Measurements from ENCODE around the gene JUN.

JUN gene

DNA sequence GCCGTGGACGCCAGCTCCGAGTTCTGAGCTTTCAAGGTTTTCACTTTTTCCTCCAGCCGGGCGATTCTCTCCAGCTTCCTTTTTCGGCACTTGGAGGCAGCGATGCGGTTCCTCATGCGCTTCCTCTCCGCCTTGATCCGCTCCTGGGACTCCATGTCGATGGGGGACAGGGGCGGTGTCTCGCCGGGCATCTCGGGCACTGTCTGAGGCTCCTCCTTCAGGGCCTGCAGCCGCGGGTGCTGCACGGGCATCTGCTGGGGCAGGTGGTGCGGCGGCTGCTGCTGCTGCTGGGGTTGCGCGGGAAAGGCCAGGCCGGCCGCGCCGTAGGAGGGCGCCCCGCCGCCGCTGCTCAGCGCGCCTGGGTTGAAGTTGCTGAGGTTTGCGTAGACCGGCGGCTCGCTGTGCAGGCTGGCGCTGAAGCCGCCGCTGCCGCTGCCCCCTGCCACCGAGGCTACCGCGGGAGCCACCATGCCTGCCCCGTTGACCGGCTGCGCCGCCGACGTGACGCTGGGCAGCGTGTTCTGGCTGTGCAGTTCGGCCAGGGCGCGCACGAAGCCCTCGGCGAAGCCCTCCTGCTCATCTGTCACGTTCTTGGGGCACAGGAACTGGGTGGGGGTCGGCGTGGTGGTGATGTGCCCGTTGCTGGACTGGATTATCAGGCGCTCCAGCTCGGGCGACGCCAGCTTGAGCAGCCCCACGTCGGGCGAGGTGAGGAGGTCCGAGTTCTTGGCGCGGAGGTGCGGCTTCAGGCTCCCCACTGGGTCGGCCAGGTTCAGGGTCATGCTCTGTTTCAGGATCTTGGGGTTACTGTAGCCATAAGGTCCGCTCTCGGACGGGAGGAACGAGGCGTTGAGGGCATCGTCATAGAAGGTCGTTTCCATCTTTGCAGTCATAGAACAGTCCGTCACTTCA lies 1.4 kb downstream of the JUN start:
- no peak for DNase-seq

GRCh38 chr1:58781541-58782177 lies 2.2 kb downstream of the JUN start:
- DNase-seq: no peak

DNA sequence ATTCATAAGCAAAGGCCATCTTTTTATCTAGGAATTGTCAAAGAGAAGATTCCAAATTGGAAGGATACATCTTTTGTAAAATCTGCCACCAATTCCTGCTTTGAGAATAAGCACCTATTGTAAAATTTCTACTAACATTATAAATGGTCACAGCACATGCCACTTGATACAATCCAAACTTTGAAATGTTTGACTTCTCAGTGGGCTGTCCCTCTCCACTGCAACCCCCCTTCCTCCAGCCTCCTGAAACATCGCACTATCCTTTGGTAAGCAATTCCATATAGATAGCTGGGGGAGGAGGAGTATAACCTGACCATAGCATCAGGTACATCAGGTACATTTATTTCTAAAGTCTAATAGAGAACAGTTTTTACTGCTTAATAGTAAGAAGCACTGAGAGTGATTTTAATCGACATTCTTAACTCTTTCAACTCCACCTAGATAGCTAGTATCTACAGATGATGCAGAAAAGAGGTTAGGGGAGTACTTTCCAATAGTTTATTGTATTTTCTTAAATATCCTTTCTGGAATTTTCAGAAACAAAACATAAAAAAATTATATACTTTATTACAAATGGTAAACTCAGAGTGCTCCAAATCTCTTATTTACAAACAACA lies 2.9 kb downstream of the JUN start:
- DNase-seq: no peak

GRCh38 chr1:58780411-58780810 lies 3.4 kb downstream of the JUN start:
- DNase-seq: no peak

DNA sequence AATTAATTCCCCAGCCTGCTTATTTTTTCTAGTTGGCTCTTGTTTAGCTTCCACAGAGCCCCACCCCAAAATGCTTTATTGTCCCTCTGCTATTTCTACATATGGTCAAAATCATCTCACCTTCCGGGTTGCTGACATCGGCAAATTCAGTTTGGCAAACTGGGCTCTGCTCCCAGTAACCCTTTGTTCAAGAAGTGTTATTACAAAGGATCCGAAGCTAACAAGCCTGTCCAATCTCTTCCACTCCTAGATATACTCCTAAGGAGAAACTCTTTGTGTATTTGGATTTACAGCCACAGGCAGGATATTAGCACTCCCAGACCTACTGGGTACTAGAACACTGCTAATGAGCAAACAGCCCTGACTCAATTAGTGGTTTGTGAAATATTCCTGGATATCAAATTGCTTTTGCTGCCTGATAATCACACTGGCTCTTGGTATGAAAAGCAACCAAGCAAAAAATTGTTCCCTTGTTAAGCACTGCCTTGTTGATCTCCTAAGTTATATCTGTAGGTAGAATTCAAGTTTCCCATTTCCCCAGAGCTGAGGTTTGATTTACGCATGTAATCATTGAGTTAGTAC lies 4.0 kb downstream of the JUN start:
- peak in 1 of 2 experiments; percentile 6 for DNase-seq

- DNase-seq: no peak
Observed at GRCh38 chr1:58779059-58779754, 4.6 kb downstream of the JUN start.

DNA sequence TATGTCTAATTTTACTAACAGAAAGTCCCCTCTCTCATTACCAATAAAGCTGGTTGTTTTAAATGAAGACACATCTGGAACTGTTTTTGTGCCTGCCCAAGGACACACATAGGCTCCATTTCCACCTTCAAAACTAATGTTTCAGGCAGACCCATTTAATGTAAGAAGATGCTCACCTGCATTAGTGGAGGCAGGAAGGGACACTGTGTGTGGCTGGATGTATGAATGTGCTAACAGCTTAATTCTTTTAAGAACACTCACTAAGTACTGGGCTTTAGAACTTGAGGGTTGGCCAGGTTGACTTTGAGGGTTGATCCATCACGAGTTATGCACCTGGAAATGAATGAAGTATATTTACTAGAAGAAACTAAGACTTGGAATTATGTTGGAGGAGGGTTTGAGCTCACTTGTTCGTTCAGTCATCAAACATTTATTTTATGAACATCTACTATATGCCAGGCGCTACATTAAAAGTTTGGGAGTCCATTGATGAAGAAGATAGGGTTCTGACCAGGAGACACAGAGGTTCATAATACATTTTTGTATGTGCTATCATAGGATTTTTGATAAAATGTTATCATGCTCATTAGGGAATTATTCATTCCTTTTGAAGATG lies 5.4 kb downstream of the JUN start:
- no peak for DNase-seq

- no peak for DNase-seq
Observed at GRCh38 chr1:58774027-58774426, 9.8 kb downstream of the JUN start.

DNA sequence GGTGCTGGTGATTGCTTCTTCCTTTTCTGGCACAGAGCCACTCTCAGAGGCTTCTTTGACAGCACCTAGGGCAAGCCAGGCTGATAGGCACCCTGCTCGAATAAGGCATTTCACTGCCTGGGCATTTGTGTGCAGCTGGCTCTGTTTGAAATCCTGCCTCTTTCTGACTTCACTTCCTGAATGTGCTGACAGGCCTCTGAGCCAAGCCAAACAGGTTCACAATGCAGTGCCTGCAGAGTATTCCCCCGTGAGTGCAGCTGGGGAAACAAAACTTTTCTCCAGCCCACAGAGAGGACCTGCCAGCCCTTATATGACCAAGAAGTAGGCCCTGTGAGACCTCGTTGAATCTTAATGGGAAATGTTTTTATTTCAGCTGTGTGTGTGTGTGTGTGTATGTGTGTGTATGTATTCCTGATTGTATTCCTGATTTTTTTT lies 10.4 kb downstream of the JUN start:
- no peak for DNase-seq

DNA sequence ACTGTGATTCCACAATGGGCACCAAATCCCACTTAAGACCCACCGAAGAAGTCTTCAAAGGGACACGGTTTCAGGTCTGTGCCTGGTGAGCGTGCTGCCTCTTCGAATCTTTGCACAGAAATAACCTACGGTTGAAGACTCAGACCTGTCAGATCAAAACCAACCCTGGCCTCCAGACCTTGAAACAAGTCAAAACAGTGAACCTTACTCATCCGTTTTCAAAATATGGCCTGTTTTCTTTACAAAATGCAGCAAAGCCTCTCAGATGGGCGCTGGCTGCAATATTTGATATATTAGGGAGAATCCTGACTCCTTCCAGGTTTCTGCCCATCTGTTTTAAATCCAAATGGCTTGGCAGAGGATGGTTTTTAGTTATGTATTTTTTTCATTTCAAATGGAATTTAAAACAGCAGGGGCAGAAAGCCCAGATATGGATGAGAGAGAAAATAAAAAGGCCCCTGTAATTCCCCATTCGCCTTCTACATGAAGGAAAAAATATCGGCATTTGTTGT lies 14.0 kb downstream of the JUN start:
- no peak for DNase-seq

DNA sequence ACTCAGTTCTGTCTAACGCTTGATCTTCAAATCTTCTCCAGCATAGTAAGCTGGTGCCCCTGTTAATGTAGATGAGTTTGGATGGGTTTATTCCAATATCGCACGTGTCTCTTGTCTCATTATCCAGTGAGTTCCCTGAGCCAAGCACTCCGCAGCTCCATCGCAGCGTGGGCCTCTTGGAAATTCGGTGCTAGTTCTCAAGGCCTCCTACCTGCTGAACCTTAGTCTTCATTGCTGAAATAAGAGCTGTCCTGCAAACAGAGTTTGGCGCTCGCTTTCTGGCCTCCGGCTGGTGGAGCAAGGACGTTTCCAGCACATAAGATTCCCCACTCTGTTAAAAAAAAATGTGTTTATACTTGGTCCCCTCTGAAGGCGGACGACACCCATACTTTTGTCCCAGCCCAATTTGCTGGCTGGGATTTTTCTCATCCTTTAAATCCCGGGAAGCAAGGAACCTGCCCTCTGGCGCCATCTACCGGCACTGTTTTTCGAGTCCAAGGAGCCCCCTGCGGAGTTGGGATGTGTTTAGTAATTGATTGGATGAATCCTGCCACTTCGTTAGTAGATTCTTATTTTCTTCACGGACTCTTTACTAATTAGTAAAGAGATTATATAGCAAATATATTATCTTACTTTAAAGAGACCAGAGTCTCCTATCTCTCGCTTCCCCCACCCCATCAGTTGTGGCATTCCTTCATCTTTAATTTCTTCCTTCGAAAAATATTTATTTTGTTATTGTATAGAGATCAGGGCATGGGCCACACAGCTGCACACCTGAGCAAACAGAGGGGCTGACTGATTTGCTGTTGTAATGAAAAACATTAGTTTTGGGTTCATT lies 14.7 kb downstream of the JUN start:
- DNase-seq: no peak

- no peak for DNase-seq
Observed at GRCh38 chr1:58768191-58768731, 15.6 kb downstream of the JUN start.

DNA sequence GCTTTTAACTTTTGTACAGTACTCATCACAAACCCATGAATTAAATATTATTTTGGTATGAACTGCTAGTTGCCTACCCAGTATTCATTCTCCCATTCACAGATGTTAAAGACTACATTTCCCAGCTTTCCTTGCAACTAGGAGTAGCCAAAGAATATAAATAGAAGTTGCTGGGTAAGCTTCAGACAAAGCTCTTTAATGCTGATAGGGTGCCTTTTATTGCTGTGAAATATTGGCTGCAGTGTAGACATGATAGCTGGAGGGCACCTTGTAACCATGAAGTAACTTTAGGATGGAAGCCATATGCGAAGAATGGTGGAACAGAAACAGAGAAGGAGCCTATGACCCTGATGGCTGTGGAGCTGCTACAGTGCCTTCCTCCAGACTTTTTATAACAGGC lies 16.7 kb downstream of the JUN start:
- DNase-seq: no peak

DNA sequence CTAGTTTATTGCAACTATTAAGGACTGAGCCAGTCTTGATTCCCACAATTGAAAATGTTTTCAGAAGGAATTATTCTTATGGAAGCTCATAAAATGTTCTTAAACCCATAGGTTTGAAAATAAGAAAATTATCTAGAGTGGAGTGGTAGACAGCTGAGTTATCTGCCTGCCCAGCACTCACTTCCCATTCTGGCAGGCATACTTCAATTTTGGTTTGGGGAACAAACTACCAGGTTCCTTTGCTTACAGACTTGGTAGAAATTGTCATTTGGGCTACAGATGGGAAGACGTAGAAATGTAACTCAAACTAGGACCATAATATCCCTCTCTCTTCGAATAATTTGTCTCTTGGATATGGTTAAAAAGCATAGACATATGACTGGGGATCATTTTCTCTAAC lies 18.4 kb downstream of the JUN start:
- no peak for DNase-seq

DNA sequence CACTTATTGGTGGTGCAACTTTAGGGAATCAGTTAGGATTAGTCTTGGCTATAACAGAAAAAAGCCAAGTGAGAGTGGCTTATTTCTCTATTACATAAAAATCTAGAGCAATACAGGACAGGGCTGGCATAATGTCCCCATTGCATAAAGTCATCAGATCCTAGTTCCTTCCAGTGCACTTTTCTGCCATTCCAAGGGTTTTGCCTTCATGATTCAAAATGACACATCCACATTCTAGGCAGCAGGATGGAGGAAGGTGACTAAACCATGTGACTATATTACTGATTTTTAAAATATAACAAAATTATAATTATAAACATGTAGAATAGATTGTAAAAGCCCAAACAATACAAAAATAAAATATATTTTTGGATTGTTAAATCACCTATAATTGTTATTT lies 18.8 kb downstream of the JUN start:
- DNase-seq: no peak

DNA sequence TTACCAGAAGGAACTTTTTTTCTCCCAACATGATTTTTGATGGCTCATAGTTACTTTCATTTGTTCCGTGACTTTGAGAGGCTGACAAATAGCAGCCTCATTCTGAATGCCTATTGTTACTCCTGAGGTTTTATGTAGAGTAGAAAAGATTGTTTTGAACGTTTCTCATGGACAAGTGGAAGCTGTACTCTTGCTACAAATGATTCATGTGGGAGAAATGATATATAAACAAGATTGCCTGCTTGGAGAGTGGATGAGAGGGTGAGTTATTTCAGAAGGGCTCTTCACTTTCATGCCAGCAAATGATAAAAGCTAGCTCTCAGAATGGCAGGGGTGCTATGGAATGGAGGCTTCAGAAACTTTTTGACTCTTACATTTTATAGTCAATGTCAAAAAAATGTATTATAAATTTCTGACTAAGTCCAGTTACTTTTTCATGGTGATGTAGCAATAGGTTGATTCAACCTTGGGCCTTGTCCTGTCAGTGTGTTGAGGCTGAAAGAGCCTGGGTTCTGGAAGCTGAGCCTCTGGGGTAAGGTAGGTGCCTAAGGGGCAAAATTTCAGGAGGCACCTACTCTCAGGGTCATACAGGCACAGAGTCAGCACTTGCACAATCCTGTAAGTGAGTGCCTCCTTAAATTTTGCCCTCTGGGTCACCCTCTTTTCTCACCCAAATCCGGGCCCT lies 19.4 kb downstream of the JUN start:
- DNase-seq: no peak

- no peak for DNase-seq
Observed at GRCh38 chr1:58763214-58763613, 20.6 kb downstream of the JUN start.

- no peak for DNase-seq
Observed at GRCh38 chr1:58762806-58763205, 21.0 kb downstream of the JUN start.

- DNase-seq: peak in 1 of 2 experiments; percentile 28
Observed at GRCh38 chr1:58755468-58755872, 28.4 kb downstream of the JUN start.
